Aorta (tissue), 5 donors: Measurements from ENCODE around the gene TIPARP. TPM values are rescaled to one million over a fixed set of nuclear protein-coding genes. Genes with fewer than 3 reads are reported as not detected.

Source experiments
- ATAC-seq: fragments of 200-7000 bp; cut with Tn5 transposase; one replicate; pipeline ENCODE4 v1.9.1; 2022; ENCODE audit warnings: moderate library complexity; ENCODE audit not compliant: low FRiP score
- DNase-seq, 2 donors: peaks; one replicate each; pipeline ENCODE4 v3.0.0-alpha.2; 2020
- H3K27ac ChIP-seq, 2 donors: one replicate each; pipeline ENCODE4 v1.5.1; 2013; ENCODE audit warnings: low read length in 2 of 2, mild to moderate bottlenecking in 2 of 2, moderate library complexity in 2 of 2, control low read depth in 1 of 2, inconsistent platforms in 1 of 2, low read depth in 1 of 2
- H3K27me3 ChIP-seq, 2 donors: one replicate each; pipeline ENCODE4 v1.6.1; 2013; ENCODE audit warnings: control low read depth in 1 of 2, low read length in 1 of 2, mild to moderate bottlenecking in 1 of 2, moderate library complexity in 1 of 2; ENCODE audit not compliant: insufficient read depth in 2 of 2, control insufficient read depth in 1 of 2
- H3K36me3 ChIP-seq, 2 donors: one replicate each; pipeline ENCODE4 v1.6.1; 2013; ENCODE audit warnings: control low read depth in 1 of 2, low read length in 1 of 2, mild to moderate bottlenecking in 1 of 2; ENCODE audit not compliant: insufficient read depth in 2 of 2, control insufficient read depth in 1 of 2
- H3K4me1 ChIP-seq, 2 donors: one replicate each; pipeline ENCODE4 v1.6.1; 2013; ENCODE audit warnings: low read length in 2 of 2, control low read depth in 1 of 2, mild to moderate bottlenecking in 1 of 2, moderate library complexity in 1 of 2; ENCODE audit not compliant: insufficient read depth in 2 of 2, control insufficient read depth in 1 of 2
- H3K4me3 ChIP-seq, 2 donors: one replicate each; pipeline ENCODE4 v1.5.1; 2013; ENCODE audit warnings: low read length in 2 of 2, control low read depth in 1 of 2, mild to moderate bottlenecking in 1 of 2
- H3K9me3 ChIP-seq: one replicate; pipeline ENCODE4 v1.6.1; 2013; ENCODE audit warnings: mild to moderate bottlenecking, low read length; ENCODE audit not compliant: control insufficient read depth
- WGBS, 2 donors: extraction: QIAGEN DNeasy Blood & Tissue Kit; methylation state at CpG; one replicate each; pipeline ENCODE4 v1.1.7; 2013; 5-methylcytosine and 5-hydroxymethylcytosine counted together
- intact Hi-C, 2 donors: fragments of 100-400 bp; cut with DNase I; formaldehyde crosslinking; loops; one replicate each; pipeline versions ENCODE4 v1.14.2 to v1.15.0; 2022
- polyA plus RNA-seq, 2 donors: library from polyadenylated mRNA; stranded (reverse); fragments of 200-250 nt; gene quantifications; one replicate each; pipeline ENCODE4 v1.2.3, GENCODE V29; 2013
- total RNA-seq, 2 donors: library from RNA; stranded (reverse); fragmentation: NEBNext Ultra II Directional; extraction: Animal tissue kit (Norgen Biotek cat#: 25700); gene quantifications; one replicate each; pipeline ENCODE4 v1.2.1, GENCODE V29; 2021
- donor health status: healthy with polysubstance abuse.
- donor health status: Bipolar disorder and iron deficiency.
- donor health status: DM: no; HTN: no; CAD: no.
- donor health status: DM: no; HTN: no; CAD: no.
- donor health status: DM: yes; HTN: yes; CAD: no.

Gene TIPARP
- total and polyA plus RNA-seq, 4 donors = 9.6 to 24.2 (median 18.1) TPM

GRCh38 chr3:156723182-156723619 lies 48.8 kb downstream of the TIPARP start:
- ATAC-seq (peak; percentile 26), DNase-seq (no peak)
- Histone ChIP-seq H3K9me3 (no peaks in the 10 kb centered on the region), H3K4me3 (no peak overlapping the region), H3K27me3 (no peaks in the 10 kb centered on the region), H3K27ac (no peak overlapping the region), H3K36me3 (no peaks in the 10 kb centered on the region), H3K4me1 (no peaks in the 10 kb centered on the region)
- intact Hi-C loops = loop anchor here in 1 of 2 donors (2.0 kb wide), 1 partner anchor 22 kb away; no protein-coding TSS in a partner anchor
- WGBS, 2 donors = 86 to 88% methylated on average over 2 of the region's 2 CpGs

DNA sequence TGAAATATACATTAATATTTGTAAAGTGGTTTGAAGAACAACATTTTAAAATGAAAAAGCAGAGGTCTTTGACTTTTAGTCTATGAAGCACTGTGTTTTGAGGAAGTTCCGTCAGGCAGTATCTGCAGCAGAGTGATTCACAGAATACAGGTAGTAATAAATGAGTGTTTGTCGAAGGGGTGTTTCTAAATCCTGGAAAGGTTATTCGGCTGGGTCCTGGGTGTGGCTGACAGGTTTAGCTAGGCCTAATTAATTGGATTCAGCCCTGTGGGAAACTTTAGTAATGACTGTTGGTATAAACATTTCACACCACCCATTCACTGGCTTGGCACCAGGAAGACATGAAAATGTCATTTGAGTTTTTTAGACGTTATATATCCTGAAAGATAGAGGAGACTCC lies 51.3 kb downstream of the TIPARP start:
- Histone ChIP-seq H3K9me3 (no peaks in the 10 kb centered on the region), H3K27ac (no peak overlapping the region), H3K27me3 (no peaks in the 10 kb centered on the region), H3K4me3 (no peak overlapping the region), H3K4me1 (no peaks in the 10 kb centered on the region), H3K36me3 (no peaks in the 10 kb centered on the region)
- WGBS, 2 donors = 63 to 65% methylated on average over 4 of the region's 4 CpGs
- DNase-seq (no peak), ATAC-seq (no peak)
- intact Hi-C loops = no loop called here

- Histone ChIP-seq H3K27ac (no peak overlapping the region), H3K4me1 (no peaks in the 10 kb centered on the region), H3K9me3 (no peaks in the 10 kb centered on the region), H3K36me3 (no peaks in the 10 kb centered on the region), H3K27me3 (no peaks in the 10 kb centered on the region), H3K4me3 (no peak overlapping the region)
- intact Hi-C loops = no loop called here
- no peak for ATAC-seq
- DNase-seq = no peak
- 87 to 92% methylated on average over 1 of the region's 1 CpG for WGBS, 2 donors
These were observed 52.1 kb downstream of the TIPARP start for GRCh38 chr3:156726456-156726855.

DNA sequence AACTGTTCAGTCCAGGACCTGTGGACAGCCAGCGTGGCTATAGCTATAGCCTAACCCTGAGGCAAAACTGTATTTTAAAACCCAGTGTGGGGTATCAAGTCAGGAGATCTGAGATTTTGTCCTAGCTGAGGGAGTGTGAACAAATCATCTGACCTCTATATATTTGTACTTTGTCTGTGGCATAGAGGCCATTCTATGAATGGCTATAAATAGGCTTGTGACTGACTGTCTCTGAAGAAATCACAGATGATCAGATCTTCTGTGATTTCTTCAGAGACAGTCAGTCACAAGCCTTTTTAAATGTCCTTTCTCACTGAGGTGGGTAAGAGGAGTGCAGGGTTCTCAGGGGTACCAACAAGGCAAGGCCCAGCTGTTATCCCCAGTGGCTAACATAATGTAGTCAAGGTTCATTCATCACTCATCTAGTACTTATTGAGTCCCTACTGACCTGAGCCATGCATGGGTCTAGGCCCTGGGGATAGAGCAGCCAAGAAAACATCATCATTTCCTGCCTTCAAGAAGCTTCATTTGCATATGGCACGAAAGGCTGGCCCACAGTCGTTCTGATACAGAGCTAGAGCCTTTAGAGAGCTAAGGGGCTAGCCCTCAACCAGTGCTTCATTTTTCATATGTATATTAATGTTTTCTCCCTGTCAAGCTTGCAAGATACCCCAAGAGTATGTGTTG lies 53.3 kb downstream of the TIPARP start:
- no peaks in the 10 kb centered on the region for H3K9me3 ChIP-seq
- 87 to 88% methylated on average over 3 of the region's 3 CpGs for WGBS, 2 donors
- intact Hi-C loops = no loop called here
- H3K4me3 ChIP-seq = no peak overlapping the region
- H3K27me3 ChIP-seq = no peaks in the 10 kb centered on the region
- DNase-seq (no peak), ATAC-seq (no peak)
- no peak overlapping the region for H3K27ac ChIP-seq
- no peaks in the 10 kb centered on the region for H3K4me1 ChIP-seq
- no peaks in the 10 kb centered on the region for H3K36me3 ChIP-seq

DNA sequence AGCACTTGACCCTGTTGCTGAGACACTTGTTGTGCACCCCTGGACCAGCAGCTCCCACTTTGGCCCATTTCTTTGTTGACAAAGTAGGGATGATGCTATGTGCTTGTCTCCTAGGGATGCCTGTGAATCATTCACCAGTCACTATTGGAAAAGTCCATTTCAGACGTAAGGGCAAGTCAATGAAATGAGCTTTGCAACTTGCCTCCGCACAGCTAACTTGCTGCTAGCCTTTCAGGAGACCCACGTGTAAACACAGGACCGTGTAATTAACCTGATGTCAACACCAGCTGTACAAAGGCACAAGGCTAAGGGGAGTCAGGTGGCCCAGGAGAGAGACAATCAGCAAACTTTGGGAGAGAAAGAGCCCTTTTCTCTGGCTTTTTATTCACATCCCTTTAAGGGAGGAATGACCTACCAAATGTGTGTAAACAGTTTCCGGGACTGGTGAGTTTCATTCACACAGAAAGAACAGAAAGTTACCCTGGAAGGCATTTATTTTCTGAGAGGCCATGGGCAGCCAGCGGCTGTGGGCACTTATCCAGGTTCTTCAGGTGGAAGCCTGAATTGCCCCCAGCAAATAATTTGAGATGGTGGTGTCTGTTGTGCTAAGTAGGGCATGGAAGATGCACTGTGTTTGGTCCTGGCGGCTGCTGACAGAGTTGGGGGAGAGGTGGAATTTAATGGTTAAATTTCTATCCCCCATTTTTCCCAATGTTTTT lies 54.0 kb downstream of the TIPARP start:
- intact Hi-C loops = no loop called here
- no peaks in the 10 kb centered on the region for H3K36me3 ChIP-seq
- no peaks in the 10 kb centered on the region for H3K9me3 ChIP-seq
- H3K4me3 ChIP-seq = no peak overlapping the region
- WGBS, 2 donors = 60 to 61% methylated on average over 7 of the region's 7 CpGs
- no peaks in the 10 kb centered on the region for H3K4me1 ChIP-seq
- no peak overlapping the region for H3K27ac ChIP-seq
- ATAC-seq (no peak), DNase-seq (no peak)
- no peaks in the 10 kb centered on the region for H3K27me3 ChIP-seq

DNA sequence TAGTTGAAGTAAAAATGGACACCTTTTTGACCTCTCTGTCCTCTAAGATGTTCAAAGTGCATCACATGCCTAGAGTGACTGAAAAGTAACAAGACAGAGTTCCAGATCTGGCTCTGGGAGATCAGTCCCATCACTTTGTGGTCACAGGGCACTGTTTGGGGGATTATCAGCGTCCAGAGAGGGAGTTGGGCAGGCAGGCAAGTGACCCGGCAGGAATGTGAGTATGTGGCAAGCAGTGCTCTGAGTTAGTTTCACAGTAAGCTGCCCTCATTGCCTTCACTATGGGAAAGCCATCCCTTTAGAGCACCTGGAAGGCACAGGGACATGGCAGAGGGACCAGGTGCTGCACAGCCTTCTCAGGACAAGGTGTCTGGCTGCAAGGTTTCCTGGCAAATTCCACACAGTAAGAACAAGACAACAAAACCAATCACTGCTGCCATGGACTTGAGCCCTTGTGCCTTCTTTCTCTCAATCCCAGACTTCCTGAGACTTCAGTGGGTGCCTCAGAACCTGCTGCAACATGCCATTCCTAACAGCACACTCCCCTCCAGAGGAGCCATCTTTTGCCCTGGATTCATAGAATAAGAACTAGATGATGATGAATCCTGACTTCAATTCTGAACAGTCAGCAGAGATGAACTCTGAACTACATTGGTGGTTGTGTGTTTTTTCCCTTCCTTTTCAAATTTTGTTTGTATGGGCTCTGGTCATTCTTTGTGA lies 55.2 kb downstream of the TIPARP start:
- no peaks in the 10 kb centered on the region for H3K27me3 ChIP-seq
- DNase-seq = no peak
- intact Hi-C loops = no loop called here
- no peak for ATAC-seq
- WGBS, 2 donors = 70 to 87% methylated on average over 2 of the region's 2 CpGs
- H3K4me1 ChIP-seq = no peaks in the 10 kb centered on the region
- no peaks in the 10 kb centered on the region for H3K36me3 ChIP-seq
- no peak overlapping the region for H3K27ac ChIP-seq
- H3K4me3 ChIP-seq = no peak overlapping the region
- H3K9me3 ChIP-seq = no peaks in the 10 kb centered on the region

DNA sequence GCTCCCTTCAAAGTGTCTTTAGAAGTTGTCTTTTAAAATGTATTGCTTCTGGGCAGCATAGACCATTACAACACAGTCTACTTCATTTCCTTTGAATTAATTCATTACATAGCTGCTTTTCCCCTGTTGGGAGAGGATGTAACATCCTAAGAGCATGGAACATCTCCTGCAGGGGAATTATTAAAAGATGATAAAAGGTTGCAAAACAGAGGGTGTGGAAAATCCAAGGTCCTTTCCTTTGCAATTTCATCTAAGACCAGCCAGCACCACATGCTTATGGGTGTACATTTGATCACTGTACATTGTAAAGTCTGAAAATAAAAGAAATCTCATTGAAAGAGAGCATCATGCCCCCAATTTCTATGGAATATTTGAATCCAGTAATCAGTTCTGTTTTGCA lies 57.4 kb downstream of the TIPARP start:
- intact Hi-C loops = no loop called here
- Histone ChIP-seq H3K4me1 (no peaks in the 10 kb centered on the region), H3K27ac (no peak overlapping the region), H3K27me3 (no peaks in the 10 kb centered on the region), H3K36me3 (no peaks in the 10 kb centered on the region), H3K4me3 (no peak overlapping the region), H3K9me3 (no peaks in the 10 kb centered on the region)
- DNase-seq = no peak
- no peak for ATAC-seq

- Histone ChIP-seq H3K4me3 (no peak overlapping the region), H3K4me1 (no peaks in the 10 kb centered on the region), H3K27me3 (no peaks in the 10 kb centered on the region), H3K9me3 (no peaks in the 10 kb centered on the region), H3K36me3 (no peaks in the 10 kb centered on the region), H3K27ac (no peak overlapping the region)
- ATAC-seq = no peak
- DNase-seq = no peak
- intact Hi-C loops = no loop called here
- 58 to 63% methylated on average over 6 of the region's 6 CpGs for WGBS, 2 donors
These were observed 57.9 kb downstream of the TIPARP start for GRCh38 chr3:156732261-156732660.
